ENCODE results near the gene PCDHGA3.
A peak's percentile ranks its signal among the peaks of the same experiment; 100 is the strongest.
"Not testable (repeated sequence)": the region's sequence is repeated elsewhere in the genome, so short reads cannot be mapped to it uniquely, and the experiment has no call there.

Gene PCDHGA3
- total RNA-seq: 0 to 0.27 (median 0.06) reads per million in 4 donors

- peak in 1 of 5 donors; percentile 14 for DNase-seq
These were observed at the start of gene PCDHGA3 for GRCh38 chr5:141343242-141343952. Gene PCDHGA3, plus strand, starts transcription at chr5:141343829. Its CDS starts 205 bp downstream, at chr5:141344034.

DNA sequence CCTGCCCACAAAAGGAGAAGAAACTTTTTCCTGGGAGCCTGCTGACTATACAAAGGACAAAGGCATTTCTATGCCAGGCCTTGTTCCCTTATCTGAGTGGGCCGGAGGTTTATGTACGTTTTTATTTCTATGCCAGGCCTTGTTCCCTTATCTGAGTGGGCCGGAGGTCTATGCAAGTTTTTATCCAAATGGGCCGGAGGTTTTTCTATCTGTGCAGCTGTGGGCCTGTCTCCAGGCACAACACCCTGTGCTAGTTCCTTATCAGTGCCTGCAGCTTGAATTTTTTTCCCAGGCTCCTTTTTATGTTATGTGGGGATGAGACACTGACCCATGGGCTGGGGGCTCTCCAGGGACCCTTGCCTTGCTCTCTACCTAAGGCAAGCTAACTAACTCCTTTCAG lies 45.3 kb upstream of the PCDHGA3 start:
- no peak for DNase-seq

GRCh38 chr5:141303756-141304155 lies 39.9 kb upstream of the PCDHGA3 start, which contains the start of gene SLC25A2:
Gene SLC25A2, minus strand, starts transcription at chr5:141304049. Its CDS starts 184 bp downstream, at chr5:141303865.
- no peak for DNase-seq

- no peak for DNase-seq
These were observed 37.0 kb upstream of the PCDHGA3 start for GRCh38 chr5:141306630-141307029.

DNA sequence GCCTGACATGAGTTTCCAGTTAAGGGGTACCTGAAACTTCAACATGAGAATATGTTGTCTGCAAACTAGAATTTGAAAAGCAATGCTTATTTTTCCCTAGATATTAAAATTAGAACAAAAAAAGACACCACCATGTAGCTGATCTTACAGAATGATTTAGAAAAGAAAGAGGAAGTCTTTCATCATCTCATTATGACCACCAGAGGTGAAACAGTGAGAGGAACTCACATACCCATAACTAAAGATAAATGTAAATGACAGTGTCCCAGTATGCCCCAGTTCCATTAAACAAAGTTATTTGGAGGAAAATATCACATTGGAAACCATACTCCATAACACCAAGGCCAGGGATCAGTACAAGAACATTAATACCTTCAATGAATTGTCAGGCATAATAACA lies 29.9 kb upstream of the PCDHGA3 start:
- DNase-seq: no peak

DNA sequence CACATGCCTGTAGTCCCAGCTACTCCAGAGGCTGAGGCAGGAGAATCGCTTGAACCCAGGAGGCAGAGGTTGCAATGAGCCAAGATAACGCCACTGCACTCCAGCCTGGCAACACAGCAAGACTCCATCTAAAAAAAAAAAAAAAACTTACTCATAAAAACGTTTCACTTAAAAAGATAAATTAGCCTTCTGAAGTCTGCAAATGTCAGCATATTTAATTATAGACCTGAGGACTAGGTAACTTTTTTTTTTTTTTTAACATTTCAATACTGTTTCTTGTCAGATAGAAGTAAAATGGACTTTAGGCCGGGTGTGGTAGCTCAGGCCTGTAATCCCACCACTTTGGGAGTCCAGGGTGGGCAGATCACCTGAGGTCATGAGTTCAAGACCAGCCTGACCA lies 26.7 kb upstream of the PCDHGA3 start:
- not testable (repeated sequence) for DNase-seq

GRCh38 chr5:141319202-141319601 lies 24.4 kb upstream of the PCDHGA3 start:
- no peak for DNase-seq

DNA sequence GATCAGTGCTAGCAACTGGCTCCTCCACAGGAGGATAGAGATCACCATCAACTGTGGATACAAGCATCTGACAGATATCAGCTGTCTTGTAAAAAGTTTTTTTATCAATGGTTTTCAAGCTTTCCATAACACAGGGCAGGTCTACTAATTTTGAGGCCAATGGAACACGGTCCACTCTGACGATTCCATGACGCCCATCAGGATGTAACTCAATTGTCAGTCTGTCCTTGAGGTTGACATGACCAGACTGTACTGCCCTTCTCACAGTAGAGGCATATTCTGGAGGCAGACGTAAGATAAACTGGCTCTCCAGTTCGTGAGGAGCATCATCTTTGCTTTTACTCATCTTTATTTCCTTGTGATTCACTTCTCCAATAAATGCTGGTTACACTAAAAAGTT lies 23.9 kb upstream of the PCDHGA3 start:
- DNase-seq: no peak

DNA sequence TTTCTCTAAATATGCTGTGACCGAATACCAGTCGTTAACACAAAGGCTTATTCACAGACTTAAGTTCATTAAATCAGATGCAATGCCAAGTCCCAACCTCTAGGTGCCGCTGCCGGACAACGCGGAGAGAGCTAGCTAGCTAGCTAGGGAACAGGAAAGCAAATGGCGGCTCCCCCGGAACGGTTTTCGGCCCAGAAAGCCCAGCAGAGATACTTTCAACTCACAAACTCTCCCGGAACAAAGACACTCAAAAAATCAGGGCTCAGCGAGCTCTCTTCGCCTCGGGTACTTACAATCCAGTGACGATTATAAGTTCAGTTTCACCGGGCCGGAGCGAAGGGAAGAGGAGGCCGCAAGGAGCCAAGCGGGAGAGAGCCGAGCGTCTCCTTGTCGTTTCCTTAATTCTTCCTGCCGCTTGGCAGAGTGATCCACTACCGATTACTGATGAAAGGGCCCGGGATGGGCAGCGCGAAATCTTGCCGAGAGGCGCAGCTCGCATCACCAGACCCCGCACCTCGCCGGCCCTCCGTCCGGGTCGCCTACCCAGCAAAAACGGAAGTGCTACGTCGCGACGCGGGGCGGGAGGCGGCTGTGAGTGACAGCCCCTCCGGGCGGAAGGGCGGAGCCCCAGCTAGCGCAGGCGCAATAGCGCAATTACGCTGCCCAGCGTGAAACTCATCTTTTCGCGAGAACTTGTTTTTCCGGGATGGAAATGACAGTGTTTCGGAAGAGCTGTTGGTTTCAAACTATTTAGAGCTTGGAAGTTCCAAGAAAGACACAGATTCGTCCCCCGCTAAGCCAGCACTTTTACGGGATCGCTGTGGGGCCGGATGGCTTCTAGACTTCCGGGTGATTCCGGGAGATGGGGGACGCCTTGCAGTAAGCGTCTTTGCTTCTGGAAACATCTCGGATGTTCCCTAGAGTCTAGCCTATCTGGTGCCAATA lies 23.1 kb upstream of the PCDHGA3 start, which contains the start of gene TAF7:
Gene TAF7, minus strand, starts transcription at position 560 of the 945 bp plus-strand sequence. CDS start 740 bp downstream, outside the sequence.
- peak; percentile 85 to 93 (median 89) for DNase-seq

GRCh38 chr5:141322261-141322660 lies 21.4 kb upstream of the PCDHGA3 start:
- no peak for DNase-seq

- peak; percentile 24 to 59 (median 52) for DNase-seq
These were observed 17.4 kb upstream of the PCDHGA3 start for GRCh38 chr5:141326088-141326854.

DNA sequence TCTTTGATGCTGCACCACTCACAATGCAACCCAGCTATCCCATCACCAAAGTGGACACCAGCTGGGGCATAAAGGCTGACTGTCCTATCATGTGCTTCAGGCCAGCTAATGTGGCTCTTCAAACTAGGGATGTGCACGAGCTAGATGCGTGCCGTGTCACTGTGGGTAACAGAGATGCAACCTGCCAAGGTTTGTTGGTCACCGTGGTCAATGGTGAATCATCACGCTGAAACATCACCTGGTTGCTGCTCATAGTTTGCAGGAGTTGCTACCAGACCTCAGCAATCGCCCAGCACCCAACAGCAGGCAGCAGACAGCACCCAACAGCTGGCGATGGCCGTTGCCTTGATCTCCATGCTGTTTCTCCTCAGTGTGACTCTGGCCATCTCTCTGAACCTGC lies 15.4 kb upstream of the PCDHGA3 start:
- DNase-seq: no peak

DNA sequence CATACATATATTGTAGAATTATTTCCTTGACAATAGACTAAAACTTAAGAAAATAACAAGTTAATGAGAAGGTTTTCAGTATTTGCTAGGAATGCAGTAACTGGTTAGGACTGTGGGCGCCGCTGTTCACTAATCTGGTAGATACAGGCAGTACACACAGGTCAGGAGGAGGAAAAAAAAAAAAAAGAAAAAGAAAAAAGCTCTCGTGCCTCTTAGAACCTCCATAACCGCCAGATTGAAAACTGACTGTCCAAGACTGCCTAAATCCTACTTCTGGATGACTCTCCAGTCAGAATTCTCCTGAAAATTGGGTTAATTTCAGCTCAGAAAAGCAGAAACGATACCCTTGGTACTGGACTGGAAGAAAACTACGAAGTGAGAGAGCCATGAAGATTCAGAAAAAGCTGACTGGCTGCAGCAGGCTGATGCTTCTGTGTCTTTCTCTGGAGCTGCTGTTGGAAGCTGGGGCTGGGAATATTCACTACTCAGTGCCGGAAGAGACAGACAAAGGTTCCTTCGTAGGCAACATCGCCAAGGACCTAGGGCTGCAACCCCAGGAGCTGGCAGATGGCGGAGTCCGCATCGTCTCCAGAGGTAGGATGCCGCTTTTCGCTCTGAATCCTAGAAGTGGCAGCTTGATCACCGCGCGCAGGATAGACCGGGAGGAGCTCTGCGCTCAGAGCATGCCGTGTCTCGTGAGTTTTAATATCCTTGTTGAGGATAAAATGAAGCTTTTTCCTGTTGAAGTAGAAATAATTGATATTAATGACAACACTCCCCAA lies 13.1 kb upstream of the PCDHGA3 start, which contains the start of gene PCDHGA1:
Gene PCDHGA1, plus strand, starts transcription at position 216 of the 782 bp plus-strand sequence.
- peak in 2 of 5 donors; percentile 8 to 16 for DNase-seq

DNA sequence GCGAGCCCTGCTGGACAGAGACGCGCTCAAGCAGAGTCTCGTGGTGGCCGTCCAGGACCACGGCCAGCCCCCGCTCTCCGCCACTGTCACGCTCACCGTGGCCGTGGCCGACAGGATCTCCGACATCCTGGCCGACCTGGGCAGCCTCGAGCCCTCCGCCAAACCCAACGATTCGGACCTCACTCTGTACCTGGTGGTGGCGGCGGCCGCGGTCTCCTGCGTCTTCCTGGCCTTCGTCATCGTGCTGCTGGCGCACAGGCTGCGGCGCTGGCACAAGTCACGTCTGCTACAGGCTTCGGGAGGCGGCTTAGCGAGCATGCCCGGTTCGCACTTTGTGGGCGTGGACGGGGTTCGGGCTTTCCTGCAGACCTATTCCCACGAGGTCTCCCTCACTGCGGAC lies 11.1 kb upstream of the PCDHGA3 start:
- not testable (repeated sequence) for DNase-seq

GRCh38 chr5:141338538-141339306 lies 4.9 kb upstream of the PCDHGA3 start, which contains the start of gene PCDHGA2:
Gene PCDHGA2, plus strand, starts transcription at chr5:141338760.
- peak in 1 of 5 donors; percentile 8 for DNase-seq

GRCh38 chr5:141340781-141341354 lies 2.8 kb upstream of the PCDHGA3 start:
- DNase-seq: not testable (repeated sequence)

DNA sequence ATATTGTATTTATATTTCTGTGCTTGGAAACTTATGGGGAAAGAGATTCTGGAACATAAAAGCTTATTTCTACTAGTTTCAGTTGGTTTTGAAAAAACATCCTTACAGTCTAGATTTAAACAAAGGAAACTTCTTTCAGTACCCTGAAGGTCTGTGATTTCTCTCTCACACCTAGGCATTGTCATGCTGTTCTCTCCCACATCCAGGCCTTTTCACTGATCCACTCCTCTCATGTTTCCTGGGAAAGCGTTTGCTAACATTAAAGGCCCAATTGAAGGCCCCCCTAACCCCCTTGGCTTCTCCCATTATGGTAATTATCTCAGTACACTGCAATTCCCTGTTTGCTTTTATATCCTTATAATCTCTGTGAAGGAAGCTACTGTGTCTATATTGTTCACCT lies 856 bp upstream of the PCDHGA3 start:
- no peak for DNase-seq

- no peak for DNase-seq
These were observed 379 bp downstream of the PCDHGA3 start for GRCh38 chr5:141343953-141344463.

DNA sequence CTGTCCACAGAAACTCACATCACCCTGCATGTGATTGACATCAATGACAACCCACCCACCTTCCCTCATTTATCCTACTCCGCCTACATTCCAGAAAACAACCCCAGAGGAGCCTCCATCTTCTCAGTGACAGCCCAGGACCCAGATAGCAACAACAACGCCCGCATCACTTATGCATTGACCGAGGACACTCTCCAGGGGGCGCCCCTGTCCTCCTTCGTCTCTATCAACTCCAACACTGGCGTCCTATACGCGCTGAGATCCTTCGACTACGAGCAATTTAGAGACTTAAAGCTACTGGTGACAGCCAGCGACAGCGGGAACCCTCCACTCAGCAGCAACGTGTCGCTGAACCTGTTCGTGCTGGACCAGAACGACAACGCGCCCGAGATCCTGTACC lies 1.7 kb downstream of the PCDHGA3 start:
- DNase-seq: no peak

- not testable (repeated sequence) for DNase-seq
These were observed 2.4 kb downstream of the PCDHGA3 start for GRCh38 chr5:141346017-141346416.

Data from T-helper 1 cell (primary cell).